HepG2 (cell line): ENCODE data around the gene YLPM1.

ENCODE experiments used
- CTCF ChIP-seq: sonication (generic); formaldehyde crosslinking; IDR thresholded peaks from 2 replicates; pipeline ENCODE4 v1.5.0; 2020; ENCODE audit warnings: mild to moderate bottlenecking, missing genetic modification reagents, moderate library complexity
- NFIC ChIP-seq: IDR thresholded peaks from 2 replicates; pipeline ENCODE4 v1.6.1; 2012; ENCODE audit warnings: mild to moderate bottlenecking, low read length, inconsistent platforms
- YY1 ChIP-seq: IDR thresholded peaks from 2 replicates; pipeline ENCODE4 v1.6.1; 2011; ENCODE audit warnings: low read length, low read depth, moderate library complexity, mild to moderate bottlenecking; ENCODE audit not compliant: insufficient read depth, insufficient replicate concordance
- ZFP1 ChIP-seq: IDR thresholded peaks from 2 replicates; pipeline ENCODE4 v1.6.1; 2016
- ZNF687 ChIP-seq: sonication (generic); formaldehyde crosslinking; IDR thresholded peaks from 2 replicates; pipeline ENCODE4 v1.5.1; 2020; ENCODE audit warnings: mild to moderate bottlenecking, missing genetic modification reagents, moderate library complexity

- TF ChIP-seq YY1: no peak
- no peak for TF ChIP-seq NFIC
- no peak for TF ChIP-seq ZFP1 (CRISPR knock-in tag)
- TF ChIP-seq CTCF (CRISPR knock-in tag): no peak
- no peak for TF ChIP-seq ZNF687
These were observed 116.5 kb downstream of the YLPM1 start for GRCh38 chr14:74879427-74880182.
